ENCODE measurements around the gene ZNF398. TPM values are rescaled to one million over a fixed set of nuclear protein-coding genes. Genes with fewer than 3 reads are reported as not detected.
"Not testable (repeated sequence)": the region's sequence is repeated elsewhere in the genome, so short reads cannot be mapped to it uniquely, and the experiment has no call there.

Gene ZNF398
- total RNA-seq, 2 donors from 2014 or later = 27.6 to 28.9 TPM

DNA sequence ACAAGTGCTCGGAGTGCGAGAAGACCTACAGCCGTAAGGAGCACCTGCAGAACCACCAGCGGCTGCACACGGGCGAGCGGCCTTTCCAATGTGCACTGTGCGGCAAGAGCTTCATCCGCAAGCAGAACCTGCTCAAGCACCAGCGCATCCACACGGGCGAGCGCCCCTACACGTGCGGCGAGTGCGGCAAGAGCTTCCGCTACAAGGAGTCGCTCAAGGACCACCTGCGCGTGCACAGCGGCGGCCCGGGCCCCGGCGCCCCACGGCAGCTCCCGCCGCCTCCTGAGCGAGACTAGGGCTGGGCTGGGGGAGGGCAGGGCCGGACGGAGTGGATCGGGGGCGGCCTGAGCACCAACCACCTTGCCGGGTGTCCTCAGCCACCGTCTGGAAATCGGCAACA lies 77.1 kb downstream of the ZNF398 start:
- Histone ChIP-seq H3K4me1 (replicated peaks) (no peaks in the 10 kb centered on the region), H3K9me3 (no peaks in the 10 kb centered on the region), H3K27me3 (replicated peaks; ENCODE audit: insufficient read depth) (no peaks in the 10 kb centered on the region), H3K36me3 (peaks cover 0 to 4% of the 10 kb centered on the region in 2 donors), H3K27ac (no peak overlapping the region), H3K4me3 (no peak overlapping the region)
- TF ChIP-seq, protein P1, sequence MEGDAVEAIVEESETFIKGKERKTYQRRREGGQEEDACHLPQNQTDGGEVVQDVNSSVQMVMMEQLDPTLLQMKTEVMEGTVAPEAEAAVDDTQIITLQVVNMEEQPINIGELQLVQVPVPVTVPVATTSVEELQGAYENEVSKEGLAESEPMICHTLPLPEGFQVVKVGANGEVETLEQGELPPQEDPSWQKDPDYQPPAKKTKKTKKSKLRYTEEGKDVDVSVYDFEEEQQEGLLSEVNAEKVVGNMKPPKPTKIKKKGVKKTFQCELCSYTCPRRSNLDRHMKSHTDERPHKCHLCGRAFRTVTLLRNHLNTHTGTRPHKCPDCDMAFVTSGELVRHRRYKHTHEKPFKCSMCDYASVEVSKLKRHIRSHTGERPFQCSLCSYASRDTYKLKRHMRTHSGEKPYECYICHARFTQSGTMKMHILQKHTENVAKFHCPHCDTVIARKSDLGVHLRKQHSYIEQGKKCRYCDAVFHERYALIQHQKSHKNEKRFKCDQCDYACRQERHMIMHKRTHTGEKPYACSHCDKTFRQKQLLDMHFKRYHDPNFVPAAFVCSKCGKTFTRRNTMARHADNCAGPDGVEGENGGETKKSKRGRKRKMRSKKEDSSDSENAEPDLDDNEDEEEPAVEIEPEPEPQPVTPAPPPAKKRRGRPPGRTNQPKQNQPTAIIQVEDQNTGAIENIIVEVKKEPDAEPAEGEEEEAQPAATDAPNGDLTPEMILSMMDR (IDR thresholded peaks at IDR 0.05) = no peak
- TF ChIP-seq POLR2AphosphoS5 (IDR thresholded peaks at IDR 0.05) = no peak
- no peak for TF ChIP-seq POLR2A (IDR thresholded peaks at IDR 0.05)
- no peak for DNase-seq (ENCODE audit: low spot score)
- WGBS = 96% methylated on average over 36 of the region's 37 CpGs
- intact Hi-C loops (cut with DNase I) = no loop called here

DNA sequence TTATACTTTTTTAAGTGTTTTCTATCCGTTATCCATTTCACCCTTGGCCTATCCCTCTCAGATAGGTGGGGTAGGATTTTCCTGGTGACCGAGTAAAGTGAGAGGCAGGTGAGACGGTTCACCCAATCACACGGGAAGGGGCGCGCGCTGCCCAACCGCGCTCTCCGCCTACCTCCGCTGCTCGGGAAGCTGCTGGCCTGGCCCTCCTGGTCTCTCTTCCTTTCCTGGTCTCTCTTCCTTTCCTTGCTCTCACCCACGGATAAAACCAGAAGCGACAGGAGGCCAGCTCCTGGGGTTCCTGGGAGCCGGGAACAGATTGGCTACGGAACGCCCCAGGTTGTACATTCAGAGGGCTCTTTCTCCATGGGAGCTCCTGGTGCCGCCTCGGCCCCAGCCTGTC lies 77.9 kb downstream of the ZNF398 start:
- no peak overlapping the region for H3K27ac ChIP-seq
- no peaks in the 10 kb centered on the region for H3K36me3 ChIP-seq
- DNase-seq (ENCODE audit: low spot score) = no peak
- no peaks in the 10 kb centered on the region for H3K4me1 ChIP-seq (replicated peaks)
- 94% methylated on average over 17 of the region's 19 CpGs for WGBS
- TF ChIP-seq POLR2AphosphoS5 (IDR thresholded peaks at IDR 0.05) (no peak), POLR2A (IDR thresholded peaks at IDR 0.05) (no peak)
- TF ChIP-seq, protein P1 (IDR thresholded peaks at IDR 0.05) = no peak
- H3K9me3 ChIP-seq = no peaks in the 10 kb centered on the region
- H3K4me3 ChIP-seq = no peak overlapping the region
- no peaks in the 10 kb centered on the region for H3K27me3 ChIP-seq (replicated peaks; ENCODE audit: insufficient read depth)
- intact Hi-C loops (cut with DNase I) = no loop called here

DNA sequence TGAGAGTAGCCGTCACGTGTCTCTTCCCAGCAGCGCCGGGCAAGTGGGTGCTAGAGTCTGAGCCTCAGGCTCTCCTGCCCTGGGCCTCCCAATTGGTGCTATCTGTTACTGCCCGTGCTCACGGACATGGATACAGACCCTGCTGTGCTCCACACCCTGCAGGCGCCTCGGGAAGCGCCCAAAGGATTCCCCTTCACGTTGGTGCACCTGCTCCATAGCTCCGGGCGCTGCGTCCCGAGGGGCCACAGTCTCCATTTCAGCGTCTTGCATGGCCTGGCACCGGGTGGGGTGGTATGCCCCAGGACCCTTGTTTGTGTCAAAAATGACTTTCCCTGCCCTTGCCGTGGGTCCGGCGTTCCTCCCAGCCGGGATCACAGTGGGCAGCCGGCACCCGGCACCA lies 78.4 kb downstream of the ZNF398 start:
- Histone ChIP-seq H3K4me1 (replicated peaks) (no peaks in the 10 kb centered on the region), H3K27me3 (replicated peaks; ENCODE audit: insufficient read depth) (no peaks in the 10 kb centered on the region), H3K9me3 (no peaks in the 10 kb centered on the region), H3K4me3 (no peak overlapping the region), H3K27ac (no peak overlapping the region), H3K36me3 (no peaks in the 10 kb centered on the region)
- no peak for DNase-seq (ENCODE audit: low spot score)
- 96% methylated on average over 22 of the region's 22 CpGs for WGBS
- intact Hi-C loops (cut with DNase I) = no loop called here
- TF ChIP-seq POLR2A (IDR thresholded peaks at IDR 0.05) (no peak), POLR2AphosphoS5 (IDR thresholded peaks at IDR 0.05) (no peak)
- TF ChIP-seq, protein P1 (IDR thresholded peaks at IDR 0.05) = no peak

DNA sequence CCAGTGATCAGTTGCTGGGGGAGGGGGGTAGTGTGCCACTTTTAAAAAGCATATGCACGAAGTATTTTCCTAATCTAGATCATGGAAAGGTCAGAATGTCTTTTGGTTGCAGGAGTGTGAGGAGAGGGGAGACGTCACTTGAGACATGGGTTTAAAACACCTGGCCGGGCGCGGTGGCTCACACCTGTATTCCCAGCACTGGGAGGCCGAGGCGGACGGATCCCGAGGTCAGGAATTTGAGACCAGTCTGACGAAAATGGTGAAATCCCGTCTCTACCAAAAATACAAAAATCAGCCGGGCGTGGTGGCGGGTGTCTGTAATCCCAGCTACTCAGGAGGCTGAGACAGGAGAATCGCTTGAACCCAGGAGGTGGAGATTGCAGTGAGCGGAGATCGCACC lies 79.1 kb downstream of the ZNF398 start:
- H3K36me3 ChIP-seq; H3K4me3 ChIP-seq; H3K9me3 ChIP-seq; H3K27ac ChIP-seq; H3K4me1 ChIP-seq (replicated peaks); intact Hi-C loops (cut with DNase I); DNase-seq (ENCODE audit: low spot score); H3K27me3 ChIP-seq (replicated peaks; ENCODE audit: insufficient read depth): not testable (repeated sequence)
- whole genome bisulfite sequencing = 92% methylated on average over 17 of the region's 17 CpGs

DNA sequence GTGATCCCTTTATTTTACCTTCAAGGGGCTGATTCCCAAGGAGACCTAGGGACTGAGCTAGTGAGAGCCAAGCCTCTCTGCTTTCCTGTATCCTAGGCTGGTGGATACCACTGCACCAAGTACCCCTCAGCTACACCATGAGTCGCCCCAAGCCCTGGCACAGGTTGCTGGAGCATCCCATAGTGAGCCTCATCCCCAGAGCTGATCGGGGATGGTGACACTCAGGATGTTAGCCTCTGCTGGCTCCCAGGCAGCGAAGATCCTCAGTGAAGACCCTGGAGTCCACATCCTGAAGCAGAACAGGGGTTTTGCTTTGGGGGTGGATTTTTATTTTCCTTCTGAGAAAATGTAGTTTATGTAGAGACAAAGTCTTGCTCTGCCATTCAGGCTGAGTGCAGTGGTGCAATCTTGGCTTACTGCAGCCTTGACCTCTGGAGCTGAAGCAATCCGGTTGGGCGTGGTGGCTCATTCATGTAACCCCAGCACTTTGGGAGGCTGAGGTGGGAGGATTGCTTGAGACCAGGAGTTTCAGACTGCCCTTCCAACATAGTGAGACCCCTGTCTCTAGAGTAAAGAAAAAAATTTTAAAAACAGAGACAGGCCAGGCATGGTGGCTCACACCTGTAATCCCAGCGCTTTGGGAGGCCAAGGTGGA lies 79.7 kb downstream of the ZNF398 start:
- intact Hi-C loops (cut with DNase I) = no loop called here
- no peaks in the 10 kb centered on the region for H3K27me3 ChIP-seq (replicated peaks; ENCODE audit: insufficient read depth)
- TF ChIP-seq POLR2A (IDR thresholded peaks at IDR 0.05) = no peak
- TF ChIP-seq POLR2AphosphoS5 (IDR thresholded peaks at IDR 0.05) = no peak
- TF ChIP-seq, protein P1 (IDR thresholded peaks at IDR 0.05) = no peak
- WGBS = 75% methylated on average over 6 of the region's 6 CpGs
- no peak overlapping the region for H3K27ac ChIP-seq
- no peak for DNase-seq (ENCODE audit: low spot score)
- no peaks in the 10 kb centered on the region for H3K36me3 ChIP-seq
- no peaks in the 10 kb centered on the region for H3K4me1 ChIP-seq (replicated peaks)
- H3K9me3 ChIP-seq = no peaks in the 10 kb centered on the region
- H3K4me3 ChIP-seq = no peak overlapping the region
